HG03575 (cell line): ENCODE measurements around the gene SLC25A30.
"Not testable (repeated sequence)": the region's sequence is repeated elsewhere in the genome, so short reads cannot be mapped to it uniquely, and the experiment has no call there.

Source experiments
- ATAC-seq: cut with Tn5 transposase; IDR thresholded peaks from one replicate; pipeline ENCODE4 v1.9.1; 2021; ENCODE audit not compliant: unreplicated experiment, insufficient number of reproducible peaks, low FRiP score; ENCODE audit errors: extremely low read depth

SLC25A30 gene

DNA sequence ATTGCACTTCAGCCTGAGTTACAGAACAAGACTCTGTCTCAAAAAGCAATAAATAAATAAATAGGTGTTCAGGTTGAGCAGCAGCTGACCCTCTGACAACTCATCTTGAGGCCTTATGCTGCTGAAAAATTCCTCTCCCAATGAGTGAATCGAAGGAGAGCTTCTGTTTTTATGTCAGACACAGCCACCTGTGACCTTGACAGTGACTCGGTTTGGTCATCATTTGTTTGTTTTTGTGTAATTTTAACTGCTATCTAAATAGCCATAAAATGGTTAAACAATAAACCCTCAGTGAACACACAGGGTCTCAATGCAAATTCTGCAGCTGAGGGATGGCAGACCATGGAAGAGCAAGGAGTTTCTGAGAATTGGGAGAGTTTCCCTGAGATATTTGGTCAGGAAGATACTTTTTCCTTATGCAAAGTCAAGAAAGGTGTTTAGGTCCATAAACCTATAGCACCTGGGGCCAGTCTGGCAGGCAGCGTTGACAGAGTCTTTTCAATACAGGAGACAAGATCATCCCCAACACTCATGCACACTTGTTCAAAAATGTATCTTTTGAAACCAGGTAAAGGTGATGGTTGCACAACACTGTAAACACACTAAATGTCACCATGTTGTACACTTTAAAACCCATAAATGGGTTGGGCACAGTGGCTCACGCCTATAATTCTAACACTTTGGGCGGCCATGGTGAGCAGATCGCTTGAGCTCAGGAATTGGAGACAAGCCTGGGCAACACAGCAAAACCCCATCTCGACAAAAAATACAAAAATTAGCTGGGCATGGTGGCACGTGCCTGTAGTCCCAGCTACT is 16.6 kb upstream of the SLC25A30 start:
- no peak for ATAC-seq

DNA sequence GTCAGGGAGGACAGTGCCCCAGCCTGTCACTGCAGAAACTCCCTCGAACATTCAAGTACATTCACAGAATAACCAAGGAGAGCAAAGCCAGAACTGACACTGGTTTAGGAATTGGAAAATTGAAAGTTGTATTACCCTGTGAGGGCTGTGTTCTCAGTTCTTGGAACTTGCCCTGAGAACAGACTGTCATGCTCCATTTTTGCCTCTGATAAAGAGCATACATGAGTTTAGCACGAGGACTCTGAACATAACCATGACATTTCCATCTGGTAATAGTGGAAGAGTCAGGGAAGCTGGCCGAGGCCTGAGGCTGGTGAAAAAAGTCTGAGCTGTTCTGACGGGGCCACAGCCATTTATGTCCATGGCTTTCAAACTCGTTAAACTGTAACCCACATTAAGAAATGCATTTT is 15.2 kb upstream of the SLC25A30 start:
- ATAC-seq, result no peak

DNA sequence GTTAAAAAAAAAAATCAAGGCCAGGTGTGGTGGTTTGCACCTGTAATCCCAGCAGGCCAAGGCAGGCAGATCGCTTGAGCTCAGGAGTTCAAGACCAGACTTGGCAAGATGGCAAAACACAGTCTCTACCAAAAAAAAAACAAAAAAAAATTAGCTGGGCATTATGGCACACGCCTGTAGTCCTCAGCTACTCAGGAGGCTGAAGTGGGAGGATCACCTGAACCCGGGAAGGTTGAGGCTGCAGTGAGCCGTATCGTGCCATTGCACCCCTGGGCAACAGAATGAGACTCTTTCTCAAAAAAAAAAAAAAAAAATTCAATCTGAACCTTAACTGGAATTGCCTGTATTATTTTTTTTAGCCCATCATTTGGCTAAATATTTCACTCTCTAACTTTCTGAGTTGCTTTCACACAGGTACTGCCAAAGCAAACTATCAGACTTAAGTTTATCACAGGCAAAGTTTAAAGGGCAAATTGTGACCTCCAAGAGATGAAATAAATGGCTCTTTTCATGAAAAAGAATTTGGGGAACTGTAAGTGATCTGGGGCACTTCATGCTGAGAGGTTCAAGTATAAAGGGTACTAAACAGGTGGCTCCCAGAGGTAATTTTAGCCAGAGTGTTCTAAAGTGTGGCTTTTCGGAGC is 14.7 kb upstream of the SLC25A30 start:
- no peak for ATAC-seq

DNA sequence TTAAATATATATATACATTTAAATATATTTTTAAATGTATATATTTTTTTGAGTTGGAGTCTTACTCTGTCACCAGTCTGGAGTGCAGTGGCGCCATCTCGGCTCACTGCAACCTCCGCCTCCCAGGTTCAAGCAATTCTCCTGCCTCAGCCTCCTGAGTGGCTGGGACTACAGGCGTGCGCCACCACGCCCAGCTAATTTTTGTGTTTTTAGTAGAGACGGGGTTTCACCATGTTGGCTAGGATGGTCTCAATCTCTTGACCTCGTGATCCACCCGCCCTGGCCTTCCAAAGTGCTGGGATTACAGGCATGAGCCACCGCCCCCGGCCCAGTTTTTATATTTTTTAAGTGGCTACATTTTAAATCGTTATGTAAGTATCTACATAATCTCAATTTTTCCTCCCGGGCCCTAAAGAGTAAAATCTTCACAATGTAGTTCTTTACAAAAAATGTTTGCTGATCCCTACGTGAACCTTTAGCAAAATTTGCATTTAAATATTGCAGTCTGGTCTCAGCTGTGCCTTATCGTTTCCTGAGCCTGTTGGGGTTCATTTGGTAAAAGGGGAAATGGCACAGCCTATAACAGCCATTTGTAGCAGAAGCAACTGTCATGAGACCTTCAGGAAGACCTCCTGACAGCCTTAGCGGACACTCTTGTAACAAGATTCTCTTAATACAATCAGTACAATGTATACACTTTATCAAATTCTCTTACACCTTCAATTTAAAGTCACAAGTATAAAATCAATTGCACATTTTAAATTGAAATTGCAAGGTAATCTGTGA is 8.1 kb upstream of the SLC25A30 start:
- not testable (repeated sequence) for ATAC-seq

DNA sequence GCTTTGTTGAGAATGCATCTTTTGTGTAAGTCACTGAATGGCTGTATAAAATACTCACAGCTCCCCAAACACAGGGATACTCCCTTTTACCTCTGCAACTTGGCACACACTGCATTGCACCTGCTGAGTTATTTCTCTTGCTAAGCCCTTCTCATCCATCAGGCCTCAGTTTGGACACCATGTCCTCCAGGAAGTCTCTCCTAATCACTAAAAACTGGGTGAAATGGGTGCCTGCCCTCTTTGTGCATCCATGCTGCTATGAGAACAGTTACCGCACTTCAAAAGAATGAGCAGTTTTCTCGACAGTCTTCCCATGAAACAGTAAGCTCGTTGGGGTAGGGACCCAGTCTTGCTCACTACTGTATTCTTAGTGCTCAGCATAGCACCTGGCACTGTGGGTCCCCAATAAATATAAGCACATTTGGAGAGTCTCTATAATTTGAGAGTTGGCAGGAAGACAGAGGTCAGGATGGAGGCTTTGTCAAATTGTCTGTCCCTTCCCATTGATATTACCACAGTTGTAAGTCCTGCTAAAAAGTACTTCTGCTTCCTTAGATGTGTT is 4.6 kb upstream of the SLC25A30 start:
- ATAC-seq, result no peak

DNA sequence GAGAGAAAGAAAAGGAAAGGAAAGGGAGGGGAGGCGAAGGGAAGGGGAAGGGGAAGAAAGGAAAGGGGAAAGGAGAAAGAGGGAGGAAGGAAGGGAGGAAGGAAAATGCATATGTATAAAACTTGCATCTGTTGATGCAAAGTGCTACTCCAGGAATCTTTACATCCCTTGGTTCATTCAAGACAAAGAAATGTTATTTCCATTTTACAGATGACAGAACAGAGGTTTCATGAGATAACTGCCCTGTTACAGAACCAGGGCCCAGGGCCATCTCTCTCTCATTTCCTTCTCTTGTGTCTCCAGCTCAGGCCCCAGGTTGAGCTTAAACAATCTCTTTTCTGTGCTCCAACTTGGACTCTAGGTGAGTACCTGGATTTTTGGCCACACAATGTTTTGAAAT is 1.8 kb upstream of the SLC25A30 start:
- no peak for ATAC-seq

DNA sequence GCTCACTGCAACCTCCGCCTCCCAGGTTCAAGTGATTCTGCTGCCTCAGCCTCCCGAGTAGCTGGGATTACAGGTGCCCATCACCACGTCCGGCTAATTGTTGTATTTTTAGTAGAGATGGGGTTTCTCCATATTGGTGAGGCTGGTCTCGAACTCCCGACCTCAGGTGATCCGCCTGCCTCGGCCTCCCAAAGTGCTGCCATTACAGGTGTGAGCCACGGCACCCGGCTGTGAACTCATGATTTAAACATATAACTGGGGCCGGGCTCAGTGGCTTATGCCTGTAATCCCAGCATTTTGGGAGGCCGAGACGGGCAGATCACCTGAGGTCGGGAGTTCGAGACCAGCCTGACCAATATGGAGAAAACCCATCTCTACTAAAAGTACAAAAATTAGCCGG is 1.2 kb upstream of the SLC25A30 start:
- ATAC-seq, result not testable (repeated sequence)

DNA sequence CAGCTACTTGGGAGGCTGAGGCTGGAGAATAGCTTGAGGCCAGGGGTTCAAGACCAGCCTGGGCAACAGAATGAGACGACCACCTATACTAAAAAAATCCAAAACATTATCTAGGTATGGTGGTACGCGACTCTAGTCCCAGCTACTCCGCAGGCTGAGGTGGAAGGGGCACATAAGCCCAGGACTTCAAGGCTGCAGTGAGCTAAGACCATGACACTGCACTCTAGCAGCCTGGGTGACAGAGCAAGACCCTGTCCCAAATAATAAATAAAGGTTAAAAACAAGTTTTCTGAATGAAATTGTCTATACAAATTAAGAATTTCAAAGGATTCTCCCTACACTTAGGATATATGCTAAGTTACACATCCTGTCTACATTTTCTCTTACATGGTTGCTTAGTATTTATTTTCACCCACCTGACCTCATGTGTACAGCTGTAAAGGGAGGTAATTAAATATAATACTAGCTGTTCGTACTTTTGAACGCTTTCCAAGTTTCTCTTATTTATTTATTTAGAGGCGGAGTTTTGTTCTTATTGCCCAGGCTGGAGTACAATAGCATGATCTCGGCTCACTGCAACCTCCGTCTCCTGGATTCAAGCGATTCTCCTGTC is 1.6 kb downstream of the SLC25A30 start:
- no peak for ATAC-seq

DNA sequence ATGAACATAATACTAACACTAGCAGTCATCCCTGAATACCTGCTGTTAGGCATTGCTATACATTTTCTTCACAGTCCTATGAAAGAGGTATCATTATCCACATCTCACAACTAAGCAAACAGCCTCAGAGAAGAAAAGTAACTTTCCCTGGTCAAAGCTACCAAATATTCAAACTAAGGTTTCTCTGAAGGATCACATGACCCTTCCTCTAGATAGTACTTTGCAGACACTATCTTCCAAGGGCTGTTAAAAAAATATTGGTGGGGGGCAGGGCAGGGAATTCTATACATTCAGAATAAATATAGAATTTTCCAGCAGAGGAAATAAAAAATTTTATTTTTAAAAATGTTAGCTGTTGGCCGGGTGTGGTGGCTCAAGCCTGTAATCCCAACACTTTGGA is 3.1 kb downstream of the SLC25A30 start:
- no peak for ATAC-seq

DNA sequence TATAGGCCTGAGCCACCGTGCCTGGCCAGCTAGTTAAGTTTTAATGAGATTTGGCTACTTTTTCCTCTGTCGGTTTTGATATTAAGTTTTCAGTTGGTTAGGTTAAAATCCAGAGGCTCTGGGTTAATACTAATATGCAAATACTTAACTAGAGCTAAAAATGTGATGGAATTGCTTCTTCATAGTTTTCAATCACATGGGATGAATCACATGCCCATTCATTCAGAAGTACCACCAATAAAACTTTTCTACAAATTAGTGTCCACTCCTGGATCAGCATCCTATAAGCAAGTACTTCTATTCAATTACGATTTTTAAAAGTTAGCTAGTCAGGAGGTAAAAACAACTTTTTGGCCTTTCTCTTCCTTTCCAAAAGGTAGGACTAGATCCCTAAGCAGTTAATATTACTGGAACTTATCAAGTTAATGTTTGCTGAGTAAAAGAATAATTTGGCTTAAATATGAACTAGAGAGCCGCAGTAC is 4.3 kb downstream of the SLC25A30 start:
- no peak for ATAC-seq

DNA sequence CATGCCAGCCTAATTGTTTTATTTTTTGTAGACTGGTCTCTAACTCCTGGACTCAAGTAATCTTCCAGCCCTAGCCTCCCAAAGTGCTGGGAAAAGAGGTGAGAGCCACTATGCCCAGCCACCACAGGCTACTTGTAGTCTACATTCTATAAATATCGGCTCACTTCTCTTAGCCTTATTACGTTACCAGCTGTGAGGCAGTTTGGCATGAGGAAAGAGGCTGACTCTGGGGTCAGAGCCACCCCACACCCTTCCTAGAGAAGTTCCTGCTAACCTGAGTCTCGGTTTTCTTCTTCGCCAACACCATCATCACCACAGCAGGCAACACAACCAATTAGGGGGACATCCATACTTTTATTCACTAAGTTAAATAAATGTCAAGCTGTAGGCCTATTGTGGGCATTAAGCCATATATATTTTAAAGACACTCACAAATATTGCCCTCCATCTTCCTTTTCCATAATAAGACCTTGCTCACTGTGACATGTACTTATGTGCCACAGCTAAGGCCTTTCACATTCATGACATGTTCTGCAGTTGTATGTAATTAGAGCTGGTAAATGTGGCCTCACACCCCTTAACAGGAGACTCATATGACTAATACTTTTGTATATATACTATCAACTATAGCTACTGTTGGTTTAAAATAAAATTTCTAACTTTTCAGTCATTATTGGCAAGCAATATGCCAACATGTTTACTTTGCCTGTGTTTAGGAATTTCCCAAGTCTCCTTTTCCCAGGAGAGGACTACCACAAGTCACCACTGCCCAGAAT is 5.7 kb downstream of the SLC25A30 start:
- no peak for ATAC-seq

DNA sequence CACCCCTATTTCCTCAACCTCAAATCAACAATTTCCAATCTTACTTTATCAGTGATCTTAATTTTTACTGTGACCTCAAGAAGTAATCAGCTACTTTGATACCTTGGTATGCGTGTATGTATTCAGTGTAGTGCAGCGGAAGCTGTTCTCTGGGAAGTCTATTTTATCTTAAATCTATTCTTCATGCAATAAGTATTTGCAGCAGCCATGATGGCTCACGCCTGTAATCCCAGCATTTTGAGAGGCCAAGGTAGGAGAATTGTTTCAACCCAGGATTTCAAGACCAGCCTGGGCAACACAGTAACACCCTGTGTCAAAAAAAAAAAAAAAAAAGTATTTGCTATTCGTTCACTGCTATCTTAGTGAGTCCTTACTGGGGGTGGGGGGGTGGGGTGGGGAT is 6.5 kb downstream of the SLC25A30 start:
- ATAC-seq, result no peak

DNA sequence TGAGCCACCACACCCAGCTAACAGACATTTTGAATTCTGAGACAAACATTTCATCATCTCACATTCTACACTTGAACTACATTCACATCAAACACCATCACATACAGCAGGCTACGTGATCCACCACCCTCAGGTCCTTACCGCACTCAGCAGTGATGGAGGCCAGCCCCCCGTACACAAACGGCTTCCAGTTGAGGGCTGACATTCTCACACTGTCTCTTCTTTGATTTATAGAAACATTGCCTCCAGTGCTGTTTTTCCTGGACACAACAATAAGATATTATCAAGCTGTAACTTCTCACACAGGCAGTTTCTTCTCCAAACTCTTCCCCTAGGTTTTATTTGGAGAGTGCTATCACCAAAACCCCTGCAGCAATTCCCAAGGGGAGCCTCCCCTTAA is 7.0 kb downstream of the SLC25A30 start:
- ATAC-seq, result no peak

DNA sequence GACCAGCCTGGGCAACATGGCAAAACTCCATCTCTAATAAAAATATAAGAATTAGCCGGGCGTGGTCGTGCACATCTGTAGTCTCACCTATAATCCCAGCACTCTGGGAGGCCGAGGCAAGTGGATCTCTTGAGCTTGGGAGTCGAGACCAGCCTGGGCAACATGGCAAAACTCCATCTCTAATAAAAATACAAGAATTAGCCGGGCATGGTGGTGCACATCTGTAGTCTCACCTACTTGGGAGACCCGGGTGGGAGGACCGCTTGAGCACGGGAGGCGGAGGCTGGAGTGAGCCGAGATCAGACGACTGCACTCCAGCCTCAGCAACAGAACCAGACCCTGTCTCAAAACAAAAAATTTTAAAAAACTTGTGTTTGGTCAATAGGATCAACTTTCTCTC is 7.7 kb downstream of the SLC25A30 start:
- no peak for ATAC-seq

DNA sequence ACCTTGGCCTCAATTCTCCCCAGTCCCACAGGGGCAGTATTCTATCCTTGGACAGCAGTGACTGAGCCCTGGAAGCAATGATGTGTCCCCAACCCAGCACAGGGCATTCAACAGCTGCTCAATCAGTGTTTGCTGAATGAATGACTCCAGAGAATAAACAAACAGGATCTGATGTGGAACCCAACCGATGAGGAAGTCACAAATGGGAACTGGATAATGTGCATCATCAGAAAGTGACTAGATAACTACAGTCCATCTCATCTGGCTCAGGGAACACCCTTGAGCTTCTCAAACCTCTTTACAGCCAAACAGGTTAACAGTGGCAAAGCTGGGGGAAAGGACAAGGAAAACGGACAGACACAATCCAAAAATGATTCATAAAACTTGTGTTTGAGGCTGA is 8.2 kb downstream of the SLC25A30 start:
- ATAC-seq, result no peak

DNA sequence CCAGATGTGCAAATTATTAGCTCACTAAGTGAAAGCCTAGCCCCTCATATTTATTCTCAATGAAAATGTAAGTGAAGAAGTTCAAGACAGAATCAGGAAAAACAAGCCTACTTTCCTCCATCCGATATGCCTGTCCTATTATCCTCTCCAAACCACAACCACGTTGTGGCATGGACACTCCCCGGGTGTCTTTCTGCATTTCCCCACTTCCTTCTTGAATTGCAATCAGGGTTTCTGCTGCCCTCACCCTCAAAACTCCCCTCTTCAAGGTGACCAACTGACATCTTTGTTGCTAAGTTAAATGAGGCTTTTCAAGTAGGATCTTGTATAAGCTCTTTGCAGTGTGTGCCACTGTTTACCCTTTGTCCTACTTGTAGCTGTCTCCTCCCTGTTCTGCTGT is 11.8 kb downstream of the SLC25A30 start:
- ATAC-seq, result no peak

DNA sequence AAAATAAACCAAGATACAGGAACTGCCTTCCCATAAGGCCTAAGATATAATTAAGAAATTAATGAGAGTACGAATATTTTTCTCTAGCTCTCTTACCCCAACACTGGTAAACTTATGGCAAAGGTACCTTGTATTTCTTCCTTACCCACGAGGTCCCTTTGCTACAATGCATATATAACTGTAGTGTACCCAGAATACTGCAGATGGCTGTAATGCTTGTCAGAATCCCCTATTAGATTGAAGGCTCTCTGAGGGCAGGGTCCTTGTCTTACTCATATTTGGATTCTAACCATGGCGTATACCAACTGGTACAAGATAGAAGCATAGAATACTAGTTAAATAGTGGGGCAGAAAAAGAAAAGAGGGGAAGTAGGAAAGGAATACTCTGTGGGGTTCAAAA is 15.1 kb downstream of the SLC25A30 start:
- no peak for ATAC-seq

DNA sequence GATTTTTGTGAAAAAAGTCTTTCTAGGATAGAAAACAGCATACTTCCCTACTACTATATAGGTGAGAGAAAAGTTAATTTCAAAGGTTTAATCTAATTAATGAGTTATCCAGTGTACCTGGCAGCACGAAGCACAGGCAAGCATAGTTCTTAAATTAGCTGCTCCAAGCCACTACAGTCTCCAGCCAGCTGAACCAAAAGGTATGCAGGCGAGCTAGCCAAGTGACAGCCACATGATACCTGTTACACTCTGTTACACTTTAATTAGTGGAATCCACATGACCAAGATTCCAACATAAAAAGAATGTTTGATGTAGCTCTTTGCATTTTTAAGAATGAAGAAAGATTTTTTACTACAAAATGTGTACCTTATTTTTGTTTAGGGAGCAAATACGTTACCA is 15.5 kb downstream of the SLC25A30 start:
- ATAC-seq, result no peak
